DMS79 (cell line): Measurements from ENCODE around the gene CLEC2B.

ENCODE experiments used
- DNase-seq: peaks from one replicate; lab custom pipeline; 2025; lab: John Stamatoyannopoulos, UW

CLEC2B gene

DNA sequence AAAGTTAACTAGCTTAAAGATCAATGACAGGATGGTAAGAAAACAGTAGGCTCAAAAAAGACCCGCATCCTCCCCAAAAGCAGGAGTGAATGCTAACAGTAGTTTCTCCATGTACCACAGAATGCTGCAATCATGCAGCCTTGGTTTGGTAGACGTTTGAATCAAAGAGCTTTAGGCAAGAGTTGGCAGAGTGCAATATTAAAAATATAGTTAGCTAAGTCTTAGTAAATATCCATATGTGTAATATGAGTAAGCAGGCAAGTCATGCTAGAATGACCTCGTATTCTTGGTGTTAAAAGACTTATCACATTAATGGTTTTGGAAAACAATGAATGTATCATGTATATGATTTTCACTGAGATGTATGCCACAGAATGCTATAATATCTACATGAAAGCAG, 60.6 kb downstream of the CLEC2B start:
- no peak for DNase-seq

DNA sequence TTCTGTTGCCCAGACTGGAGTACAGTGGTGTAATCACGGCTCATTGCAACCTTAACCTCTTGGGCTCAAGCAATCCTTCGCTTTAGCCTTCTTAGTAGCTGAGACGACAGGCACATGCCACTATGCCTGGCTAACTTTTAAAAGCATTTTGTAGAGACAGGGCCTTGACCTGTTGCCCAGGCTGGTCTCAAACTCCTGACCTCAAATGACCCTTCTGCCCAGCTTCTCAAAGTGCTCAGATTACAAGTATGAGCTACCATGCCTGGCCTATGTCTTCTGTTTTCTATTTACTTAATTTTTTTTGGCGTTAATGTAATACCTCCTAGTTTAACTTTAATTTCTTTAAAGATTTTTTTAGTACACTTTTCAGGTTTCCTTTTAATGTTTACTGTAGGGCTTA, 62.4 kb downstream of the CLEC2B start:
- DNase-seq = no peak

DNA sequence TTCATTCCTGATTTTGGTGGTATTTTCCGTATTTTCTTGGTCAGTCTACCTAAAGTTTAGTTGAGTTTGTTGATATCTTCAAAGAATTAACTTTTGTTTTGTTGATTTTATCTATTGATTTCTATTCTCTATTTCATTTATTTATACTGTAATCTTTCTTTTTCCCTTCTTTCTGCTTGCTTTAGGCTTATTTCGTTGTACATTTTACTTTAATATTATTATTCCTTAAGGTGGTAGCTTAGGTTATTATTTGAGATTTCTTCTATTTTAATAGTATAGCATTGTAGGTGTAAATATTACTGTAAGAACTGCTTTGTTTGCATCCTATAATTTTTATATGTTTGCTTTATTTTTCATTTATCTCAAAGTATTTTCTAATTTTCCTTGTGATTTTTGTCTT, 63.3 kb downstream of the CLEC2B start:
- no peak for DNase-seq
